KOPT-K1 (cell line): ENCODE data around the gene PES1.

Source experiments
- H3K27ac ChIP-seq: fragments of 200-600 bp; sonication (generic); 2 replicates; pipeline ENCODE4 v1.5.1; 2016; ENCODE audit warnings: antibody characterized with exemption, mild to moderate bottlenecking, low read depth, low read length; ENCODE audit not compliant: poor library complexity, severe bottlenecking
- H3K36me3 ChIP-seq: fragments of 200-600 bp; sonication (generic); 2 replicates; pipeline ENCODE4 v1.5.1; 2017; ENCODE audit warnings: antibody characterized with exemption, mild to moderate bottlenecking, low read length, moderate library complexity; ENCODE audit not compliant: insufficient read depth
- H3K9me3 ChIP-seq: fragments of 200-600 bp; sonication (generic); 2 replicates; pipeline ENCODE4 v1.5.1; 2017; ENCODE audit warnings: antibody characterized with exemption, low read length, mild to moderate bottlenecking; ENCODE audit not compliant: insufficient read depth, poor library complexity, severe bottlenecking

PES1 gene

GRCh38 chr22:30526656-30527055, 65.1 kb downstream of the PES1 start:
- Histone ChIP-seq H3K36me3 (no peaks in the 10 kb centered on the region), H3K9me3 (no peaks in the 10 kb centered on the region), H3K27ac (no peak overlapping the region)
